GM23338 (cell line): ENCODE results near the gene TBCC. TPM values are rescaled to one million over a fixed set of nuclear protein-coding genes. Genes with fewer than 3 reads are reported as not detected.

ENCODE experiments used
- ATAC-seq: fragments of 200-7000 bp; cut with Tn5 transposase; 3 replicates; pipeline ENCODE4 v1.9.1; 2020
- DNase-seq: peaks from one replicate; pipeline ENCODE4 v3.0.0-alpha.2; 2015; ENCODE audit warnings: low spot score
- H2AFZ ChIP-seq: fragments of 200-600 bp; sonication (generic); 2 replicates; pipeline ENCODE4 v1.8.0; 2016; ENCODE audit warnings: antibody characterized with exemption, mild to moderate bottlenecking, moderate library complexity
- H3F3A ChIP-seq: fragments of 200-600 bp; sonication (generic); replicated peaks from 2 replicates; pipeline ENCODE4 v1.8.0; 2017; ENCODE audit warnings: antibody characterized with exemption, mixed run types, low read depth
- H3K27ac ChIP-seq: fragments of 200-600 bp; sonication (generic); 2 replicates; pipeline ENCODE4 v1.6.1; 2016; ENCODE audit warnings: low read depth
- H3K27me3 ChIP-seq: fragments of 200-600 bp; sonication (generic); 2 replicates; pipeline ENCODE4 v1.8.0; 2016; ENCODE audit warnings: mild to moderate bottlenecking, mixed run types, moderate library complexity; ENCODE audit not compliant: insufficient read depth
- H3K36me3 ChIP-seq: fragments of 200-600 bp; sonication (generic); 2 replicates; pipeline ENCODE4 v1.8.0; 2016; ENCODE audit warnings: mild to moderate bottlenecking; ENCODE audit not compliant: insufficient read depth
- H3K4me1 ChIP-seq: fragments of 200-600 bp; sonication (generic); 2 replicates; pipeline ENCODE4 v1.8.0; 2016; ENCODE audit warnings: mild to moderate bottlenecking, moderate library complexity; ENCODE audit not compliant: insufficient read depth
- H3K4me2 ChIP-seq: fragments of 200-600 bp; sonication (generic); 2 replicates; pipeline ENCODE4 v1.7.1; 2017; ENCODE audit warnings: mixed run types
- H3K4me3 ChIP-seq: fragments of 200-600 bp; sonication (generic); 2 replicates; pipeline ENCODE4 v1.6.1; 2016; ENCODE audit warnings: mixed run types
- H3K79me2 ChIP-seq: fragments of 200-600 bp; sonication (generic); replicated peaks from 2 replicates; pipeline ENCODE4 v1.8.0; 2017; ENCODE audit warnings: mild to moderate bottlenecking; ENCODE audit not compliant: insufficient read depth
- H3K9me2 ChIP-seq: fragments of 200-600 bp; sonication (generic); 2 replicates; pipeline ENCODE4 v1.8.0; 2017; ENCODE audit not compliant: insufficient read depth
- H4K20me1 ChIP-seq: fragments of 200-600 bp; sonication (generic); replicated peaks from 2 replicates; pipeline ENCODE4 v1.8.0; 2017; ENCODE audit warnings: mild to moderate bottlenecking; ENCODE audit not compliant: insufficient read depth
- H3K27ac Mint-ChIP-seq: 2 replicates; pipeline ENCODE4 v1.8.0; 2020; ENCODE audit warnings: inconsistent platforms, mild to moderate bottlenecking, moderate library complexity, mixed read lengths
- H3K27me3 Mint-ChIP-seq: 3 replicates; pipeline ENCODE4 v1.8.0; 2022; ENCODE audit warnings: low read depth, mild to moderate bottlenecking, moderate library complexity, mixed read lengths, inconsistent platforms; ENCODE audit not compliant: insufficient read depth, poor library complexity
- H3K36me3 Mint-ChIP-seq: 3 replicates; pipeline ENCODE4 v1.8.0; 2021; ENCODE audit warnings: low read depth, mild to moderate bottlenecking, inconsistent platforms, moderate library complexity, mixed read lengths
- H3K4me1 Mint-ChIP-seq: 3 replicates; pipeline ENCODE4 v1.8.0; 2020; ENCODE audit warnings: mild to moderate bottlenecking, inconsistent platforms, mixed read lengths
- H3K4me3 Mint-ChIP-seq: 3 replicates; pipeline ENCODE4 v1.8.0; 2021; ENCODE audit warnings: moderate library complexity, mild to moderate bottlenecking, inconsistent platforms, mixed read lengths
- H3K9me3 Mint-ChIP-seq: 3 replicates; pipeline ENCODE4 v1.8.0; 2020; ENCODE audit warnings: moderate library complexity, mild to moderate bottlenecking, inconsistent platforms, mixed read lengths
- CREB1 ChIP-seq: fragments of 250-450 bp; sonication (Bioruptor Pico); IDR thresholded peaks from 2 replicates; pipeline ENCODE4 v1.5.0; 2020; ENCODE audit warnings: low read depth, mild to moderate bottlenecking, moderate library complexity
- CTCF ChIP-seq, 2 experiments: fragments of 200-600 bp in 1 of 2; sonication (generic) in 1 of 2; conservative IDR thresholded peaks; 2 replicates each; pipeline versions ENCODE4 v1.5.1 to v1.6.1; 2016 to 2017; ENCODE audit warnings: antibody characterized with exemption in 2 of 2, low read depth in 2 of 2, mild to moderate bottlenecking in 2 of 2, moderate library complexity in 1 of 2
- ETS1 ChIP-seq: IDR thresholded peaks from 2 replicates; pipeline ENCODE4 v1.6.1; 2016; ENCODE audit warnings: antibody characterized with exemption
- EZH2 ChIP-seq: fragments of 200-600 bp; sonication (generic); IDR thresholded peaks from one replicate; pipeline ENCODE4 v1.8.0; 2017; ENCODE audit warnings: antibody characterized with exemption, mild to moderate bottlenecking, low read depth; ENCODE audit not compliant: unreplicated experiment
- EZH2phosphoT487 ChIP-seq: fragments of 200-600 bp; sonication (generic); IDR thresholded peaks from one replicate; pipeline ENCODE4 v1.8.1; 2018; ENCODE audit warnings: antibody characterized with exemption; ENCODE audit not compliant: unreplicated experiment
- JUNB ChIP-seq: IDR thresholded peaks from one replicate; pipeline ENCODE4 v1.6.1; 2016; ENCODE audit warnings: antibody characterized with exemption; ENCODE audit not compliant: unreplicated experiment
- NANOG ChIP-seq: IDR thresholded peaks from 2 replicates; pipeline ENCODE4 v1.6.1; 2016; ENCODE audit warnings: antibody characterized with exemption, borderline replicate concordance
- POLR2AphosphoS5 ChIP-seq: IDR thresholded peaks from 2 replicates; pipeline ENCODE4 v1.6.1; 2016; ENCODE audit warnings: antibody characterized with exemption, low read depth
- REST ChIP-seq: IDR thresholded peaks from one replicate; pipeline ENCODE4 v1.6.1; 2018; ENCODE audit warnings: antibody characterized with exemption; ENCODE audit not compliant: unreplicated experiment
- STAT1 ChIP-seq: IDR thresholded peaks from one replicate; pipeline ENCODE4 v1.6.1; 2016; ENCODE audit warnings: antibody characterized with exemption; ENCODE audit not compliant: unreplicated experiment
- ZNF114 ChIP-seq: fragments of 250-450 bp; sonication (Bioruptor Pico); IDR thresholded peaks from 2 replicates; pipeline ENCODE4 v1.5.0; 2020; ENCODE audit warnings: mild to moderate bottlenecking, moderate library complexity
- ZNF331 ChIP-seq: fragments of 250-450 bp; sonication (Bioruptor Pico); IDR thresholded peaks from 2 replicates; pipeline ENCODE4 v1.5.0; 2020; ENCODE audit warnings: low read depth, mild to moderate bottlenecking, moderate library complexity
- ZNF462 ChIP-seq: fragments of 250-450 bp; sonication (Bioruptor Pico); IDR thresholded peaks from 2 replicates; pipeline ENCODE4 v1.5.0; 2020; ENCODE audit warnings: mild to moderate bottlenecking, moderate library complexity
- polyA plus RNA-seq: library from polyadenylated mRNA; unstranded; fragments of >200 nt; fragmentation: Nextera tagmentation; extraction: Ambion mirVana; gene quantifications from 2 replicates; pipeline ENCODE4 v1.2.1, GENCODE V29; 2016
- total RNA-seq: library from RNA; depleted of rRNA; stranded (reverse); fragments of >200 nt; shearing (Covaris generic); gene quantifications from 2 replicates; pipeline ENCODE4 v1.2.3, GENCODE V29; 2014

Gene TBCC
- total and polyA plus RNA-seq, 2 experiments from 2014 or later, result 45.0 to 48.3 TPM

- H3K27me3 ChIP-seq, result no peaks in the 10 kb centered on the region
- DNase-seq (no peak), ATAC-seq (peak; percentile 15; the same call in 2 of the 3 replicates)
- H3K36me3 ChIP-seq, result no peaks in the 10 kb centered on the region
- Mint-ChIP-seq H3K27ac (peak overlapping the region; percentile 96; the same call in 1 of the 2 replicates), H3K36me3 (no peaks in the 10 kb centered on the region), H3K4me1 (peaks cover 38% of the 10 kb centered on the region), H3K4me3 (peak overlapping the region; percentile 69), H3K9me3 (no peaks in the 10 kb centered on the region), H3K27me3 (peaks cover 17% of the 10 kb centered on the region)
- H3K9me2 ChIP-seq, result no peaks in the 10 kb centered on the region
- H2AFZ ChIP-seq, result no peak overlapping the region
- no peak for TF ChIP-seq POLR2AphosphoS5
- no peak for TF ChIP-seq CREB1 (CRISPR knock-in tag)
- TF ChIP-seq EZH2phosphoT487, result no peak
- TF ChIP-seq STAT1, result no peak
- no peak for TF ChIP-seq EZH2
- no peak for TF ChIP-seq ZNF462 (CRISPR knock-in tag)
- TF ChIP-seq ZNF331 (CRISPR knock-in tag), result no peak
- TF ChIP-seq REST, result no peak
- TF ChIP-seq NANOG, result no peak
- TF ChIP-seq ETS1, result no peak
- TF ChIP-seq ZNF114, result no peak
- no peak for TF ChIP-seq JUNB
- no peak for TF ChIP-seq CTCF (conservative IDR thresholded peaks at IDR 0.05; ENCODE audit: low read depth in 2 of 2)
- peaks cover 8% of the 10 kb centered on the region; the same call in 1 of the 2 replicates for H3K79me2 ChIP-seq
- H3K4me1 ChIP-seq, result peaks cover 14% of the 10 kb centered on the region
- 0 out of 2 replicates have a peak, but pooled peaks cover 2% of the 10 kb centered on the region for H3F3A ChIP-seq
- H3K4me3 ChIP-seq, result peak overlapping the region; percentile 33
- peak overlapping the region; percentile 66 for H3K4me2 ChIP-seq
- no peaks in the 10 kb centered on the region for H4K20me1 ChIP-seq
- peak overlapping the region; percentile 35; the same call in 1 of the 2 replicates for H3K27ac ChIP-seq
Observed at GRCh38 chr6:42771741-42772100, 25.8 kb upstream of the TBCC start.
